Activated B cell treated with CpG ODN at 0.5 μM for 24 hours (primary cell): ENCODE results near the gene TMEM86A. TPM values are rescaled to one million over a fixed set of nuclear protein-coding genes. Genes with fewer than 3 reads are reported as not detected.

ENCODE experiments used
- ATAC-seq: fragments of 200-7000 bp; cut with Tn5 transposase; one replicate; pipeline ENCODE4 v1.10.0; 2021; ENCODE audit warnings: low read depth, mild to moderate bottlenecking, moderate library complexity
- CTCF ChIA-PET: fragments of 350-600 bp; sonication (Branson Sonifier 250); formaldehyde crosslinking; loops from one replicate; lab custom pipeline; 2021; ENCODE audit warnings: antibody characterized with exemption; lab: Charles Lee
- POLR2A ChIA-PET: fragments of 350-600 bp; sonication (Branson Sonifier 250); formaldehyde crosslinking; loops from one replicate; lab custom pipeline; 2021; ENCODE audit warnings: antibody characterized with exemption; lab: Charles Lee
- DNase-seq: peaks from one replicate; pipeline ENCODE4 v3.0.0; 2022
- H3K27ac Mint-ChIP-seq: one replicate; pipeline ENCODE4 v1.8.0; 2020; ENCODE audit warnings: mixed read lengths
- H3K27me3 Mint-ChIP-seq: one replicate; pipeline ENCODE4 v1.8.0; 2021; ENCODE audit warnings: mixed read lengths
- H3K36me3 Mint-ChIP-seq: one replicate; pipeline ENCODE4 v1.8.0; 2021; ENCODE audit warnings: low read depth, mixed read lengths
- H3K4me1 Mint-ChIP-seq: one replicate; pipeline ENCODE4 v1.8.0; 2021; ENCODE audit warnings: mixed read lengths
- H3K4me3 Mint-ChIP-seq: one replicate; pipeline ENCODE4 v1.8.0; 2020; ENCODE audit warnings: mild to moderate bottlenecking, mixed read lengths
- H3K9me3 Mint-ChIP-seq: one replicate; pipeline ENCODE4 v1.8.0; 2020; ENCODE audit warnings: mixed read lengths
- CTCF ChIP-seq: fragments of 200-600 bp; IDR thresholded peaks from one replicate; pipeline ENCODE4 v1.8.0; 2022; ENCODE audit warnings: antibody characterized with exemption, mild to moderate bottlenecking
- intact Hi-C: fragments of 100-400 bp; cut with micrococcal nuclease; formaldehyde crosslinking; loops from one replicate; pipeline ENCODE4 v1.15.1; 2024
- total RNA-seq: library from RNA; stranded (reverse); gene quantifications from 2 replicates; pipeline ENCODE4 v1.2.3, GENCODE V29; 2022

Gene TMEM86A
- total RNA-seq, 1 donor from 2014 or later = 0.13 TPM

GRCh38 chr11:18709414-18709813, 10.8 kb downstream of the TMEM86A start:
- Mint-ChIP-seq H3K4me1 (peaks cover 21% of the 10 kb centered on the region), H3K27me3 (peaks cover 11% of the 10 kb centered on the region), H3K4me3 (no peak overlapping the region), H3K9me3 (no peaks in the 10 kb centered on the region), H3K27ac (no peak overlapping the region), H3K36me3 (no peaks in the 10 kb centered on the region)
- no peak for DNase-seq
- no peak for ATAC-seq
- TF ChIP-seq CTCF = no peak
- intact Hi-C loops = no loop called here
- CTCF ChIA-PET = interaction anchor here (1.8 kb wide), 1 partner anchor 12 kb away, joined by 6 read pairs; no protein-coding TSS in a partner anchor
- POLR2A ChIA-PET = no interaction called here

GRCh38 chr11:18710545-18710944, 12.0 kb downstream of the TMEM86A start:
- Mint-ChIP-seq H3K4me3 (no peak overlapping the region), H3K36me3 (no peaks in the 10 kb centered on the region), H3K9me3 (no peaks in the 10 kb centered on the region), H3K27ac (no peak overlapping the region), H3K4me1 (peaks cover 13% of the 10 kb centered on the region), H3K27me3 (peaks cover 13% of the 10 kb centered on the region)
- intact Hi-C loops = no loop called here
- ChIA-PET POLR2A (no interaction called here), CTCF (no interaction called here)
- TF ChIP-seq CTCF = no peak
- ATAC-seq = no peak
- DNase-seq = no peak

GRCh38 chr11:18713646-18714442, 15.3 kb downstream of the TMEM86A start:
- ATAC-seq (no peak), DNase-seq (no peak)
- peaks cover 5% of the 10 kb centered on the region for H3K27me3 Mint-ChIP-seq
- H3K4me3 Mint-ChIP-seq = no peak overlapping the region
- H3K27ac Mint-ChIP-seq = no peak overlapping the region
- CTCF ChIA-PET = no interaction called here
- POLR2A ChIA-PET = no interaction called here
- no peaks in the 10 kb centered on the region for H3K4me1 Mint-ChIP-seq
- no peak for TF ChIP-seq CTCF
- H3K36me3 Mint-ChIP-seq = no peaks in the 10 kb centered on the region
- intact Hi-C loops = no loop called here
- H3K9me3 Mint-ChIP-seq = no peaks in the 10 kb centered on the region

GRCh38 chr11:18714443-18714780, 15.8 kb downstream of the TMEM86A start:
- Mint-ChIP-seq H3K36me3 (no peaks in the 10 kb centered on the region), H3K4me3 (no peak overlapping the region), H3K4me1 (no peaks in the 10 kb centered on the region), H3K27ac (no peak overlapping the region), H3K27me3 (peaks cover 5% of the 10 kb centered on the region), H3K9me3 (no peaks in the 10 kb centered on the region)
- intact Hi-C loops = no loop called here
- no peak for ATAC-seq
- no peak for TF ChIP-seq CTCF
- ChIA-PET CTCF (no interaction called here), POLR2A (no interaction called here)
- DNase-seq = no peak

- Mint-ChIP-seq H3K27ac (no peak overlapping the region), H3K27me3 (peaks cover 5% of the 10 kb centered on the region), H3K4me1 (no peaks in the 10 kb centered on the region), H3K9me3 (no peaks in the 10 kb centered on the region), H3K4me3 (no peak overlapping the region), H3K36me3 (no peaks in the 10 kb centered on the region)
- DNase-seq (no peak), ATAC-seq (no peak)
- intact Hi-C loops = no loop called here
- CTCF ChIA-PET = interaction anchor here (0.6 kb wide), 1 partner anchor 39 kb away, joined by 3 read pairs; no protein-coding TSS in a partner anchor
- POLR2A ChIA-PET = no interaction called here
- TF ChIP-seq CTCF = no peak
Measured at GRCh38 chr11:18715476-18715875, 16.9 kb downstream of the TMEM86A start.
